Measurements from ENCODE around the gene ENOX2.

Gene ENOX2

DNA sequence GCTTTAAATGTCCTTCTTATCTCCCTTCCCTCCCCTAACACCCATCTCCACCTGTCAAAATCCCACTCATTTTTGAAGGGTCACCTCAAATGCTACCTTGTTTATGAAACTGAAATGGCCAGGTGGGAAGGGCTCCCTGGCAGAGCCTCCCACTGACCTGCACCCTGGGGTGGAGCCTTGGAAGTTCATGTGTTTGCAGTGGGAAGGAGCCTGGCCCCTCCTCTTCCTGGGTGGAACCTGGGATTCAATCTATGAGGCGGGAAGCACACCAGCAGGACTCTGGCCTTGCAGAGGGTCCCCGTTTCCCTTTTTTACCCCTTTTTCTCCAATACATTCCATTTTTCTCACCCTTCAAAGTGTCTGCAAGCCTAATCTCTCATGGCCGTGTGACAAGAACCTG lies 197.4 kb downstream of the ENOX2 start:
- DNase-seq (ENCODE audit: extremely low read depth, low read depth) = no peak

DNA sequence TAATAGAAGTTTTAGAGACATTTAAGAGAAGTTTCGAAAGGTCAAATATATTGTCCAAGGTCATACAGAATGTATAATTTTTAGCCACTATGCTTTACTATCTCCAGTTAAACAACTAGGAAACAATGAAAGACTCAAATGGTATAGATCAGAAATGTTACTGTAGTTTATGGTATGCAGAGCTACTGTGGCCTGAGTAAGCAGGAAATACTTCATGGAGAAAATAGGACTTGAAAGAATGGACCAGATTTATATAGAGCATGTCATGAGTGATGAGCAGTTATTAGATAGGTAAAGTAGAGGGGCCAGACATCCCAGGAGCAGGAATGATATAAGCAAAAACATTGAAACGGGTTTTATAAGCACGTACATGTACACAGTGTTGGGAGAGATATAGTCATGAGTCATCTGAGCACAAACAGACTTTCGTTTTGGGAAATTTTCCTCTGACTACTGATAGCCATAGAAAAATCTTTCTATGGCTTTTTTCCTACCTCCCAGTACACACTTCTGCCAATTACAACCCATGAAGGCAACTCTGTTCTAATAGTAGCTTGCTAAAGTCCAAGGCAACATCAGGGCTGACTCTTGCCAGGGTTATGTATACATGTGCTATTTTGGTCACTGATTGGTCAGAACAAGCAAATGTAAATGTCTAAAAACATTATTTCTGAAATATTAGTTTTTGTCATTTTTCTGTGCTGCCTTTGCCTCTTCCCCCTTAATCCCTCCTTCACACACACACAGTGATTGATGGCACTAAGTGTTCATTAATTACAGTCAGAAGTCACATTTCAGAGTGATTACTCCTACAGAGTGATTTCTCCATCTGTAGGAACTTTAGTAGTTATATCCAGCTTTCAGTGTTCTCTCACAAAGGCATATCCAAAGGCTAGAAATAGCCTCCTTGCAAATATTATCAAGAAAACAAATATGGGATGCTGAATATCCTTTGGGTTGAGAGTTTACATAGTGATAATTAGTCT lies 198.7 kb downstream of the ENOX2 start:
- no peak overlapping the region for H3K4me3 ChIP-seq (replicated peaks; ENCODE audit: low read depth, low read length)
- TF ChIP-seq, protein P1, sequence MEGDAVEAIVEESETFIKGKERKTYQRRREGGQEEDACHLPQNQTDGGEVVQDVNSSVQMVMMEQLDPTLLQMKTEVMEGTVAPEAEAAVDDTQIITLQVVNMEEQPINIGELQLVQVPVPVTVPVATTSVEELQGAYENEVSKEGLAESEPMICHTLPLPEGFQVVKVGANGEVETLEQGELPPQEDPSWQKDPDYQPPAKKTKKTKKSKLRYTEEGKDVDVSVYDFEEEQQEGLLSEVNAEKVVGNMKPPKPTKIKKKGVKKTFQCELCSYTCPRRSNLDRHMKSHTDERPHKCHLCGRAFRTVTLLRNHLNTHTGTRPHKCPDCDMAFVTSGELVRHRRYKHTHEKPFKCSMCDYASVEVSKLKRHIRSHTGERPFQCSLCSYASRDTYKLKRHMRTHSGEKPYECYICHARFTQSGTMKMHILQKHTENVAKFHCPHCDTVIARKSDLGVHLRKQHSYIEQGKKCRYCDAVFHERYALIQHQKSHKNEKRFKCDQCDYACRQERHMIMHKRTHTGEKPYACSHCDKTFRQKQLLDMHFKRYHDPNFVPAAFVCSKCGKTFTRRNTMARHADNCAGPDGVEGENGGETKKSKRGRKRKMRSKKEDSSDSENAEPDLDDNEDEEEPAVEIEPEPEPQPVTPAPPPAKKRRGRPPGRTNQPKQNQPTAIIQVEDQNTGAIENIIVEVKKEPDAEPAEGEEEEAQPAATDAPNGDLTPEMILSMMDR (IDR thresholded peaks at IDR 0.05; ENCODE audit: low read depth, low read length, missing control alignments) = no peak
- no peak for DNase-seq (ENCODE audit: extremely low read depth, low read depth)

More for the DNA sequence above, 197.4 kb downstream of the ENOX2 start:
- H3K4me3 ChIP-seq (replicated peaks; ENCODE audit: low read depth, low read length) = no peak overlapping the region
- TF ChIP-seq, protein P1 (IDR thresholded peaks at IDR 0.05; ENCODE audit: low read depth, low read length, missing control alignments) = no peak

DNA sequence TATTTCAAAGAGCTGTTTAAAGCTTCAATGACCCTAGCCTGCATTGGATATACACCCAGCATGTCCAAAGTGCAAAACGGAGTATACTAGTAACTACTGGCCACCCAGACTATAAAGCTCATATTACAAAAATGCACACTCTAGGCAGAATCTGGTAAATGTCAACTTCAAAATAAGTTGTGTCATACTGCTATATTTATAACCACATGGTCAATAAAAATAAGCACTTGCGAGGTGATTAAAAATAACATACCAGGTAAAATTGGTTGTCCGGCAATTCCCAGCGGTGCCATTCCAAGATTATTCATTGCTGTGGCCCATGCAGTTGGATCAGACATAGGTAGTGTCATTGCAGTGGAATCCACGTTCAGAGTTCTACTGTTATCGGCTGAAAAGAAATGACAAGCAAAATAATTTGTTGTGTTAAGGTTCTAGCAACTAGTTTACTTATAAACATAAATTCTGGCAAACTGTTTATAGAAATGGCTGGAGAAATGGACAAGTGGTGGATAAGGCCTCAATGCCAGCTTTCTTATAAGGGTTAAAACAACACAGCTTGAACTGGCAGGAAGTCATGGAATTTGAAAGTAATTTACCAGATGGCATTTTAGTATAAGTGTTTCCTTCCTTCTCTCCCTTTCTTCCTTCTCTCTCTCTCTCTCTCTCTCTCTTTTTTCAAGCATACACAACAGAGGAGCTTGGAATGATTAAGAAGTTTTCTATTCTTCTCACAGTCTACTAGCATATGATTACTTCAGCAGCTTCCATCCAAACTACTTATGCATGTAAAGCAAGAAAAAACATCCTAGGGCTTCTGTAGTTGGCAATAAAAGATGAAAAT lies 199.9 kb downstream of the ENOX2 start:
- TF ChIP-seq, protein P1 (IDR thresholded peaks at IDR 0.05; ENCODE audit: low read depth, low read length, missing control alignments) = no peak
- H3K4me3 ChIP-seq (replicated peaks; ENCODE audit: low read depth, low read length) = no peak overlapping the region
- no peak for DNase-seq (ENCODE audit: extremely low read depth, low read depth)

DNA sequence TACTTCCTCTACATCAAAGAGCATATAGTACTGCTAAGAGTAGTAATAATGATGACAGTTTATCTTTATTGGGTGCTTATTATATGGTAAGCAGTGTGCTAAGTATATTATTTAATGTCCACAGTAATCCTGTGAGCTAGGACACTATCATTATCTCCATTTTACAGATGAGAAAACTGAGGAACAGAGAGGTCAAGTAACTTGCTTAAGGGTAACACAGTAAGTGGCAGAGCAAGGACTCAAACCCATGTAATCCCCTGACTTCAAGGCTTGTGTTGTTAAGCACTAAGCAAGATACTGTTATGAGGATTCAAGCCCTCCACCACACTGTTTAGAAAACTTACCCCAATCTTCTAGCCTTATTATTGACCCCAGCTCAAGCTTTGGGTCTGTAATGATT lies 202.4 kb downstream of the ENOX2 start:
- H3K4me3 ChIP-seq (replicated peaks; ENCODE audit: low read depth, low read length) = no peak overlapping the region
- TF ChIP-seq, protein P1 (IDR thresholded peaks at IDR 0.05; ENCODE audit: low read depth, low read length, missing control alignments) = no peak
- no peak for DNase-seq (ENCODE audit: extremely low read depth, low read depth)

DNA sequence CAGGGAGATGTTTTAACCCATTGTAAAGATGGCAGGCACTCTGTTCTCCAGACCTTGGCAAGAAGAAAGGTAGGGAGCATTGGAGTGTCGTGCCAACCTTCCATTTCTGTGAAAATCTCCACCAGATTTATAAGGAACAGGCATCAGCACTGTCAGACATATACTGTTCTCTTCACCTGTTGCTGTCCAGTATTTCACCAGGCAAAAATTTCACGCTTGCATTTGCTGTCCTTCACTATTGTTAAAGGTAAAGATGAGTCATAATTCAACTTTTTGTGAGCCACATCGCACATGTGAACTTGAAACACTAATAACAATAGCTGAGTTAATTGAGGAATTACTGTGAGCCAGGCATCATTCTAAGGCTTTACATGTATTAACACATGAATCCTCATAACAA lies 203.4 kb downstream of the ENOX2 start:
- no peak for DNase-seq (ENCODE audit: extremely low read depth, low read depth)
- TF ChIP-seq, protein P1 (IDR thresholded peaks at IDR 0.05; ENCODE audit: low read depth, low read length, missing control alignments) = no peak
- H3K4me3 ChIP-seq (replicated peaks; ENCODE audit: low read depth, low read length) = no peak overlapping the region

DNA sequence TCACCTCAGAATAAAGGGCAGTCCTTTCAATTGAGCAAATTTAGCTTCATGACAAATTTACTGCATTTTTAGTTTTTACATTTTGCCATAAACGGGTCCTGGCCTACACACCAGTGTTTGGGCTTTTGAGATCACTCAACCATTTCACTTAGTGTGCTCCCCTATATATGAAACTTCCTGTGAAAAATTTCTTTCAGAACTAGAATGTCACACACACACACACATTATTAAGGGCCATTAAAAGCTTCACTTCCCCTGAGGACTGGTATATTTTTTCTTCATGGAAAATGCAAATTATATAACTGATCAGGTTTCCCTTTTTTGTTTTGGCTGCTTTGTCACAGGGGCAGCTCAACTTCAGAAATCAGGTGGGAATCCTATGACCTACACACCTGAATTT lies 206.5 kb downstream of the ENOX2 start:
- H3K4me3 ChIP-seq (replicated peaks; ENCODE audit: low read depth, low read length) = no peak overlapping the region
- no peak for DNase-seq (ENCODE audit: extremely low read depth, low read depth)
- TF ChIP-seq, protein P1 (IDR thresholded peaks at IDR 0.05; ENCODE audit: low read depth, low read length, missing control alignments) = no peak

All from HFF-Myc (cell line).